ENCODE data around the gene PM20D2. TPM values are rescaled to one million over a fixed set of nuclear protein-coding genes. Genes with fewer than 3 reads are reported as not detected.

The PM20D2 gene, protein sequence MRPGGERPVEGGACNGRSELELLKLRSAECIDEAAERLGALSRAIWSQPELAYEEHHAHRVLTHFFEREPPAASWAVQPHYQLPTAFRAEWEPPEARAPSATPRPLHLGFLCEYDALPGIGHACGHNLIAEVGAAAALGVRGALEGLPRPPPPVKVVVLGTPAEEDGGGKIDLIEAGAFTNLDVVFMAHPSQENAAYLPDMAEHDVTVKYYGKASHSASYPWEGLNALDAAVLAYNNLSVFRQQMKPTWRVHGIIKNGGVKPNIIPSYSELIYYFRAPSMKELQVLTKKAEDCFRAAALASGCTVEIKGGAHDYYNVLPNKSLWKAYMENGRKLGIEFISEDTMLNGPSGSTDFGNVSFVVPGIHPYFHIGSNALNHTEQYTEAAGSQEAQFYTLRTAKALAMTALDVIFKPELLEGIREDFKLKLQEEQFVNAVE
- 3.6 TPM for total RNA-seq
- polyA plus RNA-seq = 1 to 10 TPM; 2.1 to 6.7 (median 4.7) TPM

DNA sequence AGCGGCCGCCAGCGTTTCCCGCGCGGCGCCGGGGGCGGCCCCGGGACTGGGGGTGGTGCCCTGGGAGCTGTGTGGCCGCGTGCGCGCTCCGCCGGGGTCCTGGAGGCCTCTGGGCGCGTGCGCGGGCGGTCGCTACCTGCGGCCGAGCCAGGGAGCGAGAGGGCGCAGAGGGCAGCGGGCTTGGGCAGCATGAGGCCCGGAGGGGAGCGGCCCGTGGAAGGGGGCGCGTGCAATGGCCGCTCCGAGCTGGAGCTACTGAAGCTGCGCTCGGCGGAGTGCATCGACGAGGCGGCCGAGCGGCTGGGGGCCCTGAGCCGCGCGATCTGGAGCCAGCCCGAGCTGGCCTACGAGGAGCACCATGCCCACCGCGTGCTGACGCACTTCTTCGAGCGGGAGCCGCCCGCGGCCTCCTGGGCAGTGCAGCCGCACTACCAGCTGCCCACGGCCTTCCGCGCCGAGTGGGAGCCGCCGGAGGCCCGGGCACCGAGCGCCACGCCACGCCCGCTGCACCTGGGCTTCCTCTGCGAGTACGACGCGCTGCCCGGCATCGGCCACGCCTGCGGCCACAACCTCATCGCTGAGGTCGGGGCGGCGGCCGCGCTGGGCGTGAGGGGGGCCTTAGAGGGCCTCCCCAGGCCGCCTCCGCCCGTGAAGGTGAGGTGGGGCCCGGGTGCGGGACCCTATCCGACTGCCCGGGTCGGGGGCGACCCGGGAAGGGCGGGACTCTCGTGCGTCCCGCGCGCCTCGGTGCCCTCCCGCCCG, at the start of gene PM20D2:
Gene PM20D2, plus strand, starts transcription at position 100 of the 762 bp plus-strand sequence. Its CDS starts 90 bp downstream, at position 190.
- Histone ChIP-seq H3K9me3 (ENCODE audit: control insufficient read depth in 2 of 2, low read length in 2 of 2) (no peaks in the 10 kb centered on the region), H3K4me3 (ENCODE audit: low read depth, low read length) (peak within 1 kb of the TSS; percentile 88), H3K36me3 (ENCODE audit: control insufficient read depth, insufficient read depth, low read length) (no peaks in the 10 kb centered on the region), H3K4me1 (ENCODE audit: control insufficient read depth, insufficient read depth, low read length, poor library complexity, severe bottlenecking) (peaks cover 25% of the 10 kb centered on the region), H3K27ac (ENCODE audit: insufficient read depth, low read length, poor library complexity, severe bottlenecking) (peak within 1 kb of the TSS; percentile 70), H3K27me3 (ENCODE audit: control insufficient read depth, insufficient read depth, low read length) (peaks cover 2% of the 10 kb centered on the region)
- Mint-ChIP-seq H3K36me3 (peaks cover 8% of the 10 kb centered on the region), H3K4me3 (peak within 1 kb of the TSS; percentile 92 to 100 (median 96)), H3K27ac (peak within 1 kb of the TSS; percentile 92 to 95 (median 94)), H3K4me1 (peaks cover 10 to 36% (median 23%) of the 10 kb centered on the region in 4 donors), H3K27me3 (peaks cover 8% of the 10 kb centered on the region), H3K9me3 (no peaks in the 10 kb centered on the region)
- DNase-seq = peak; percentile 51 to 61 (median 52)
- ATAC-seq (ENCODE audit: low read depth in 2 of 2) = peak; percentile 68 to 73

DNA sequence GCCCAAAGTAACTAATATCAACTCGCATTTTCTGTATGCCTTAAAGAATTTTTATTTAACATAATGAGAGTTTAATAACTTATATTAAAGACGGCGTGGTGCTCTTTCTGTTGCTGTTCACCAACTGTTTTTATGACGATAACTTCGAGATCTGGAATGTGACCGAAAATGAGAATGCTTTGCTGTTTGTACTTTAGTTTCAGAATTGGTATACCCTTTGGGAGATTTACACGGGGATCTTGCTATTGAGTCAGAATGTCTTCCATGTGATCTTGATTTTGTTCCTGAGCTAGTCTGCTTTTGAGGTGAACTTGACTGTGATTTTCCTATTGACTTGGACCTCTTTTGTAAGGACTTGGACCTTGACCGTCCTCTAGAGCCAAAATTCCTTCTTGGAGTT, 47.4 kb upstream of the PM20D2 start:
- Histone ChIP-seq H3K9me3 (ENCODE audit: control insufficient read depth in 2 of 2, low read length in 2 of 2) (no peaks in the 10 kb centered on the region), H3K4me3 (ENCODE audit: low read depth, low read length) (no peak overlapping the region), H3K27me3 (ENCODE audit: control insufficient read depth, insufficient read depth, low read length) (no peaks in the 10 kb centered on the region), H3K4me1 (ENCODE audit: control insufficient read depth, insufficient read depth, low read length, poor library complexity, severe bottlenecking) (no peaks in the 10 kb centered on the region), H3K36me3 (ENCODE audit: control insufficient read depth, insufficient read depth, low read length) (no peaks in the 10 kb centered on the region), H3K27ac (ENCODE audit: insufficient read depth, low read length, poor library complexity, severe bottlenecking) (no peak overlapping the region)
- no peak overlapping the region for H3K4me3 Mint-ChIP-seq
- DNase-seq = no peak
- no peaks in the 10 kb centered on the region for H3K9me3 Mint-ChIP-seq
- H3K27ac Mint-ChIP-seq = no peak overlapping the region
- no peak for ATAC-seq (ENCODE audit: low read depth in 2 of 2)
- H3K27me3 Mint-ChIP-seq = no peaks in the 10 kb centered on the region
- H3K36me3 Mint-ChIP-seq = no peaks in the 10 kb centered on the region
- H3K4me1 Mint-ChIP-seq = peaks cover 0 to 7% (median 0%) of the 10 kb centered on the region in 4 donors

DNA sequence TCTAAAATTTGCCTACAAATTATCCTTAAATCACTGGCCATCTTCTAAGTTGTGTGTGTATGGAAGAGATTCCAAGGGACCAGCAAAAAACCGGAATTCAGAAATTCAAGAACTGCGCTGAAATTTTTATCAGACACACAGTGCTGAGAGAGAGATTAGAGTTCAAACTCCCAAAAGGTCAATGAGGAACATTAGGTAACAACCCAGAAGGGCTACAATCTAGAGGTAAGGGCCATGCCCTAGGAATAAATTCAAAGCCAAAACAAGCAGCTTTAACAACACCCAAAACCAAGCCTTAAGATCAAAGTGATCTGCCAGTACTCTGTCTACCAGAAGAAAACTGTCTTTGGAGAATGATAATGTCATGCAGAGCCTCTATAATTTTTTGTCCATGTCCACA, 45.7 kb upstream of the PM20D2 start:
- no peaks in the 10 kb centered on the region for H3K9me3 Mint-ChIP-seq
- H3K36me3 Mint-ChIP-seq = peaks cover under 1% of the 10 kb centered on the region
- no peak overlapping the region for H3K27ac Mint-ChIP-seq
- Histone ChIP-seq H3K4me3 (ENCODE audit: low read depth, low read length) (no peak overlapping the region), H3K27me3 (ENCODE audit: control insufficient read depth, insufficient read depth, low read length) (no peaks in the 10 kb centered on the region), H3K9me3 (ENCODE audit: control insufficient read depth in 2 of 2, low read length in 2 of 2) (no peaks in the 10 kb centered on the region), H3K36me3 (ENCODE audit: control insufficient read depth, insufficient read depth, low read length) (no peaks in the 10 kb centered on the region), H3K27ac (ENCODE audit: insufficient read depth, low read length, poor library complexity, severe bottlenecking) (no peak overlapping the region), H3K4me1 (ENCODE audit: control insufficient read depth, insufficient read depth, low read length, poor library complexity, severe bottlenecking) (no peaks in the 10 kb centered on the region)
- H3K4me3 Mint-ChIP-seq = no peak overlapping the region
- peaks cover 0 to 7% (median 0%) of the 10 kb centered on the region in 4 donors for H3K4me1 Mint-ChIP-seq
- no peaks in the 10 kb centered on the region for H3K27me3 Mint-ChIP-seq
- DNase-seq (no peak), ATAC-seq (ENCODE audit: low read depth in 2 of 2) (no peak)

DNA sequence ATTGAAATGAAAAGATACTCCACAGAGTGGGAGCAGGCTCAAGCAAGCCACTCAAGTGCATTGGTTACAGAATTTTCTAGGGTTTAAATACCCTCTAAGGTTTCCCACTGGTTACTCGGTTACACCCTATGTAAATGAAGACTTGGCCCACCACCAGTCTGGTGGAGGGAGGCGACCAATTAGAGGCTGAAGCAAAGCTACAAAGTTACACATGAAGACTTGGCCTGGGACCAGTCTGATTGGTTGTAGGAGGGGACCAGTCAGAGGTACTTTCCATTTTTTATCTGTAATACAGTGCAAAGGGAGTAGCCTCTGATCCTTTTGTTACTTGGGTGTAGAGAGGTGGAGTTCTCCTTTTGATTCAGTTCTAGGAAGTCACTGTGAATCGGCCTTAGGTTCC, 35.6 kb upstream of the PM20D2 start:
- no peaks in the 10 kb centered on the region for H3K9me3 ChIP-seq (ENCODE audit: control insufficient read depth in 2 of 2, low read length in 2 of 2)
- no peaks in the 10 kb centered on the region for H3K36me3 ChIP-seq (ENCODE audit: control insufficient read depth, insufficient read depth, low read length)
- Mint-ChIP-seq H3K36me3 (peaks cover 1% of the 10 kb centered on the region), H3K27me3 (peaks cover 4% of the 10 kb centered on the region), H3K4me3 (no peak overlapping the region), H3K27ac (no peak overlapping the region), H3K9me3 (no peaks in the 10 kb centered on the region), H3K4me1 (peaks cover 0 to 1% (median 0%) of the 10 kb centered on the region in 4 donors)
- ATAC-seq (ENCODE audit: low read depth in 2 of 2) (no peak), DNase-seq (no peak)
- no peaks in the 10 kb centered on the region for H3K4me1 ChIP-seq (ENCODE audit: control insufficient read depth, insufficient read depth, low read length, poor library complexity, severe bottlenecking)
- no peaks in the 10 kb centered on the region for H3K27me3 ChIP-seq (ENCODE audit: control insufficient read depth, insufficient read depth, low read length)
- no peak overlapping the region for H3K4me3 ChIP-seq (ENCODE audit: low read depth, low read length)
- no peak overlapping the region for H3K27ac ChIP-seq (ENCODE audit: insufficient read depth, low read length, poor library complexity, severe bottlenecking)

DNA sequence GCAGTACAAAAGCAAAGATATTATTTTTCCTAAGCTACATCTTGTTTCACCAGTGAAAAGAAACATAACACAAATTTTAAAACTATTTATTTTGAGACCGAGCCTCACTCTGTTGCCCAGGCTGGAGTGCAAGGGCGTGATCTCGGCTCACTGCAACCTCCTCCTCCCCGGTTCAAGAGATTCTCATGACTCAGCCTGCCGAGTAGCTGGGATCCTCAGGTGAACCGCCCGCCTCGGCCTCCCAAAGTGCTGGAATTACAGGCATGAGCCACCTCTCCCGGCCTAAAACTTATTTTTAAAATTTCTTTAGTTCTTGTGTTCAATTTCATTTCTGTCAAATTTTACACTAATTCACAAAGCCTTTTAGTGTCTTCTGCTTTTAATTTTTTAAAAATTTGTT, 33.9 kb upstream of the PM20D2 start:
- Mint-ChIP-seq H3K4me1 (peaks cover 1 to 3% (median 2%) of the 10 kb centered on the region in 4 donors), H3K27me3 (peaks cover 19% of the 10 kb centered on the region), H3K27ac (no peak overlapping the region), H3K4me3 (no peak overlapping the region), H3K36me3 (no peaks in the 10 kb centered on the region), H3K9me3 (no peaks in the 10 kb centered on the region)
- Histone ChIP-seq H3K27ac (ENCODE audit: insufficient read depth, low read length, poor library complexity, severe bottlenecking) (no peak overlapping the region), H3K4me3 (ENCODE audit: low read depth, low read length) (no peak overlapping the region), H3K4me1 (ENCODE audit: control insufficient read depth, insufficient read depth, low read length, poor library complexity, severe bottlenecking) (peaks cover 2% of the 10 kb centered on the region), H3K9me3 (ENCODE audit: control insufficient read depth in 2 of 2, low read length in 2 of 2) (no peaks in the 10 kb centered on the region), H3K27me3 (ENCODE audit: control insufficient read depth, insufficient read depth, low read length) (peaks cover 3% of the 10 kb centered on the region), H3K36me3 (ENCODE audit: control insufficient read depth, insufficient read depth, low read length) (no peaks in the 10 kb centered on the region)
- ATAC-seq (ENCODE audit: low read depth in 2 of 2) (no peak), DNase-seq (no peak)

DNA sequence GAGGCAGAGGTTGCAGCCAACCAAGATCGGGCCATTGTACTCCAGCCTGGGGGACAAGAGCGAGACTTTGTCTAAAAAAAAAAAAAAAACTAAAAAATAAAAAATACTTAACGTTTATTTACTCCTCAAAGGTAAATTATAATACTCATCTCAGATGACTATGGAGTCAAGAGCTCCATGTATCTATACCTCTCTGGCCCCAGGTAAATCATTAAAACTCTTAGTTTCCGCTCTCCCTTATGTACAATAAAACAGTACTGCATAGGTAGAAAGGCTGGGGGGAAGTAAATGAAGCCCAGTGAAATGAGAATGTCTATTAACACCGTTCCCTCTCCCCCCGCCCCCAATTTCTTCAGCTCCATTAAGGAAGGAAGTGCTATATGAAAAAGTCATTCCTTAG, 29.2 kb upstream of the PM20D2 start:
- Histone ChIP-seq H3K4me3 (ENCODE audit: low read depth, low read length) (peak overlapping the region; percentile 70), H3K27me3 (ENCODE audit: control insufficient read depth, insufficient read depth, low read length) (peaks cover 3% of the 10 kb centered on the region), H3K27ac (ENCODE audit: insufficient read depth, low read length, poor library complexity, severe bottlenecking) (no peak overlapping the region), H3K4me1 (ENCODE audit: control insufficient read depth, insufficient read depth, low read length, poor library complexity, severe bottlenecking) (peaks cover 10% of the 10 kb centered on the region), H3K9me3 (ENCODE audit: control insufficient read depth in 2 of 2, low read length in 2 of 2) (no peaks in the 10 kb centered on the region), H3K36me3 (ENCODE audit: control insufficient read depth, insufficient read depth, low read length) (no peaks in the 10 kb centered on the region)
- Mint-ChIP-seq H3K36me3 (no peaks in the 10 kb centered on the region), H3K4me1 (peaks cover 4 to 8% (median 7%) of the 10 kb centered on the region in 4 donors), H3K9me3 (no peaks in the 10 kb centered on the region), H3K4me3 (peak overlapping the region; percentile 78 to 87 (median 80)), H3K27ac (no peak overlapping the region), H3K27me3 (peaks cover 31% of the 10 kb centered on the region)
- DNase-seq (no peak), ATAC-seq (ENCODE audit: low read depth in 2 of 2) (no peak)

DNA sequence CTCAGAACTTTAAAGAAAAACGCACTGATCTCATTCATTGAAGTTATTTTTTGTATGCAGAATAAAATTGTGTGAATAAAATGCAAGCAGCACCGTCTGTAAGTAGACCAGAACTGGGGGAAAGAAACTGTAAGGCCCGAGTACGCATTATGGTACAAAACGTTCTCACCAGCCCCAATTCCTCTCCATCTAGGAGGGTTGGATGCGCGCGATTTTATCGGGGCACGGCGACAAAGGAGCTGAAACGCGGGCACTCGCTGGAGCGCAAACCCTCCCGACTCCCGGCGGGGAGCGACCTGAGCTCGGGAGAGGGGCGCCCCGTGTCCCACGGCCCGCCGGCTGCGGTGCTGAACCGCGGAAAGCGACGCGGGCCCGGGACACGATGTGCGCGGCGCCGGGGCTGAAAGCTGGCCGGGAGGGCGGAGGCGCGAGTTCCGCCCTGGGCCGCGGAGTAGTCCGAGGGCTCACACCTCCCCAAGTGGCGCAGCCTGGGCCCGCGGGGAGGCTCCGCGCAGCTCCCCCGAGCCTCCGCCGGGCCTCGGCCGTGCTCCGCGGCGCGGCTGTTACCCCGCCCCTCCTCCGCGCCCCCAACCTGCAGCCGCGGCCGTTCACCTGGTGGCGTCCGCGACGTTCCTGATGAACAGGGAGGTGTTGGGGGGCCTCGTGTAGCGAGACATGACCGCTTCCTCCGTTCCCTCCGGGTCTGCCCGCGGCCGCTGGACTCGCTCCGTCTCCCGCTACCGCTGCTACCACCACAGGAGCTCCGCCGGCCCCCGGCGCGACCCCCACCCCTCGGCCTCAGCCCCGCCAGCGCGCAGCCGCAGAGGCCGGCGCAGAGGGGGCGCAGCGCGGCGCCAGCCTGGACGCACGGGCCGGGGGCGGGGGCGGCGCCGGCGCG, 28.4 kb upstream of the PM20D2 start, which contains the start of gene SRSF12:
Gene SRSF12, minus strand, starts transcription at position 861 of the 898 bp plus-strand sequence. Its CDS starts 184 bp downstream, at position 677.
- Mint-ChIP-seq H3K9me3 (no peaks in the 10 kb centered on the region), H3K4me3 (peak within 1 kb of the TSS; percentile 78 to 87 (median 80)), H3K4me1 (peaks cover 4 to 8% (median 7%) of the 10 kb centered on the region in 4 donors), H3K27ac (no peak within 1 kb of the TSS), H3K36me3 (no peaks in the 10 kb centered on the region), H3K27me3 (peaks cover 36% of the 10 kb centered on the region)
- ATAC-seq (ENCODE audit: low read depth in 2 of 2) (peak; percentile 65 to 72), DNase-seq (peak; percentile 12 to 32 (median 32))
- peaks cover 3% of the 10 kb centered on the region for H3K27me3 ChIP-seq (ENCODE audit: control insufficient read depth, insufficient read depth, low read length)
- H3K4me1 ChIP-seq (ENCODE audit: control insufficient read depth, insufficient read depth, low read length, poor library complexity, severe bottlenecking) = peaks cover 10% of the 10 kb centered on the region
- H3K27ac ChIP-seq (ENCODE audit: insufficient read depth, low read length, poor library complexity, severe bottlenecking) = no peak within 1 kb of the TSS
- no peaks in the 10 kb centered on the region for H3K9me3 ChIP-seq (ENCODE audit: control insufficient read depth in 2 of 2, low read length in 2 of 2)
- peak within 1 kb of the TSS; percentile 70 for H3K4me3 ChIP-seq (ENCODE audit: low read depth, low read length)
- H3K36me3 ChIP-seq (ENCODE audit: control insufficient read depth, insufficient read depth, low read length) = no peaks in the 10 kb centered on the region
